Naive thymus-derived CD8-positive, alpha-beta T cell (primary cell): ENCODE results near the gene DNAH6. TPM values are rescaled to one million over a fixed set of nuclear protein-coding genes. Genes with fewer than 3 reads are reported as not detected.
"Not testable (repeated sequence)": the region's sequence is repeated elsewhere in the genome, so short reads cannot be mapped to it uniquely, and the experiment has no call there.

Source experiments
- ATAC-seq, 2 donors: fragments of 150-1000 bp; cut with Tn5 transposase in 1 of 2; sonication (Bioruptor Pico), chemical (Tn5 transposase) in 1 of 2; 1 replicate in 1 of 2; 2 replicates in 1 of 2; pipeline ENCODE4 v1.10.0; 2021; ENCODE audit warnings: mild to moderate bottlenecking in 2 of 2, moderate library complexity in 2 of 2
- POLR2A ChIA-PET: fragments of 350-600 bp; sonication (Branson Sonifier 250); formaldehyde crosslinking; loops from one replicate; lab custom pipeline; 2021; ENCODE audit warnings: antibody characterized with exemption; lab: Charles Lee
- DNase-seq, 10 donors: peaks; one replicate each; pipeline versions ENCODE4 v3.0.0 to v3.0.0-alpha.2; 2020 to 2022
- H3K27ac Mint-ChIP-seq, 10 donors: one replicate each; pipeline ENCODE4 v1.8.0; 2020 to 2022; ENCODE audit warnings: mild to moderate bottlenecking in 10 of 10, mixed read lengths in 10 of 10, moderate library complexity in 4 of 10, inconsistent platforms in 1 of 10
- H3K27me3 Mint-ChIP-seq, 5 donors: one replicate each; pipeline ENCODE4 v1.8.0; 2021 to 2022; ENCODE audit warnings: mixed read lengths in 5 of 5
- H3K36me3 Mint-ChIP-seq, 3 donors: one replicate each; pipeline ENCODE4 v1.8.0; 2020 to 2022; ENCODE audit warnings: mixed read lengths in 3 of 3, mild to moderate bottlenecking in 2 of 3, inconsistent platforms in 1 of 3
- H3K4me1 Mint-ChIP-seq, 4 donors: one replicate each; pipeline ENCODE4 v1.8.0; 2021 to 2022; ENCODE audit warnings: mixed read lengths in 4 of 4
- H3K4me3 Mint-ChIP-seq, 10 donors: one replicate each; pipeline ENCODE4 v1.8.0; 2020 to 2022; ENCODE audit warnings: mild to moderate bottlenecking in 10 of 10, mixed read lengths in 10 of 10, moderate library complexity in 6 of 10, inconsistent platforms in 1 of 10
- H3K9me3 Mint-ChIP-seq, 9 donors: one replicate each; pipeline ENCODE4 v1.8.0; 2020 to 2022; ENCODE audit warnings: mixed read lengths in 9 of 9, mild to moderate bottlenecking in 3 of 9, inconsistent platforms in 1 of 9, moderate library complexity in 1 of 9
- polyA plus RNA-seq, 3 donors: library from polyadenylated mRNA; unstranded; fragments of 300-500 nt; fragmentation: Illumina TruSeq; gene quantifications; one replicate each; pipeline ENCODE4 v1.2.3, GENCODE V29; 2021
- total RNA-seq, 8 experiments: library from RNA in 2 of 8; stranded (reverse) in 2 of 8; gene quantifications; one replicate each; pipeline ENCODE4 v1.2.3 and lab custom pipeline; 2021 to 2026

Gene DNAH6
- total and polyA plus RNA-seq, 5 experiments from 2014 or later, result 0.74 to 1.6 (median 1.2) TPM

DNA sequence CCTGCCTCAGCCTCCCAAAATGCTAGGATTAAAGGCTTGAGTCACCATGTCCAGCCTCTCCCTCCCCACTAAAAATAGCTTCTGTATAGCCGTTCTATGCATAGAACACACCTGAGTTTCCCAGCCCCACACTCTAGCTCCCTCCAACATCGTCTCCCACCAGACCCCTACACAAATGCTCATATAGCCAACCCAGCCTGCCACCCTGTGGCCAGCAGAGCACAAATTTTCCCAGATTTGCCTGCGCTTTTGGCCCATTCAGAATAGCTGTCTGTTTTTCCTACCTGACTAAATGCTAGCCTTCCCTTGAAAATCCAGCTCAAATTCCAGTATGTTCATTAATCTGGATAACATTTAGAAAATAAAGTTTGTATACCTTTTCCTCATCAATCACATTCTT, 341.8 kb downstream of the DNAH6 start:
- Mint-ChIP-seq H3K4me1 (peaks cover 75 to 96% (median 94%) of the 10 kb centered on the region in 4 donors), H3K27me3 (no peaks in the 10 kb centered on the region), H3K36me3 (peaks cover 7 to 51% (median 32%) of the 10 kb centered on the region in 3 donors), H3K4me3 (peak overlapping the region; percentile 4 to 87 (median 80)), H3K9me3 (peaks cover 0 to 4% (median 3%) of the 10 kb centered on the region in 9 donors), H3K27ac (peak overlapping the region; percentile 93 to 99 (median 98))
- DNase-seq (peak in 1 of 10 donors; percentile 18), ATAC-seq (no peak)
- POLR2A ChIA-PET, result interaction anchor here (0.7 to 12.0 kb wide), 11 partner anchors 9 to 117 kb away, joined by 3 to 247 read pairs (median 4); partner anchors contain the start of gene TRABD2A

- POLR2A ChIA-PET, result interaction anchor here (0.9 to 12.0 kb wide), 6 partner anchors 12 to 117 kb away, joined by 3 to 247 read pairs (median 4); partner anchors contain the start of gene TRABD2A
- H3K27me3 Mint-ChIP-seq, result no peaks in the 10 kb centered on the region
- no peaks in the 10 kb centered on the region for H3K9me3 Mint-ChIP-seq
- peak overlapping the region; percentile 93 to 99 (median 98) for H3K27ac Mint-ChIP-seq
- peaks cover 72 to 97% (median 92%) of the 10 kb centered on the region in 4 donors for H3K4me1 Mint-ChIP-seq
- peak overlapping the region; percentile 55 to 87 (median 80) for H3K4me3 Mint-ChIP-seq
- DNase-seq (no peak), ATAC-seq (peak in 1 of 2 donors; percentile 13)
- H3K36me3 Mint-ChIP-seq, result peaks cover 4 to 50% (median 29%) of the 10 kb centered on the region in 3 donors
Measured at GRCh38 chr2:84858937-84859336, 342.6 kb downstream of the DNAH6 start.

DNA sequence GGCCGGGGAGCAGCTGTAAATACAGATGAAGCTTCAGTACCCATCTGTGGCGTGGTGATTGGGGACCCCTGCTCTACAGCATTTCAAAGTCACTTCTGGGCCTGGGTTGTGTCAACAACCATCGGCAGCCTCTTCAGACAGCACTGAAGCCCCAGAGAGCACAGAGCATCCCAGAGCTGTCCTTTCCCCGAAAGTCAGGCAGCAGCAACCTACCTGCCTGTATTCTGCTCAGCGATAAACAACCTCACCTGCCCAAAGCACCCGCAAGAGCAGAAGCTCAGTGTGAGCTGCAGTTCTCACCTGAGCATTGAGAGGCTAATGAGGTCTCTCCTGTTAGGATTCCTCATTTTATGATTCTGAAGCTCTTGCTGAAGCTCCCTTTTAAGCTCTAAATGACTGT, 345.2 kb downstream of the DNAH6 start:
- Mint-ChIP-seq H3K27ac (peak overlapping the region; percentile 93 to 99 (median 98)), H3K9me3 (no peaks in the 10 kb centered on the region), H3K4me1 (peaks cover 65 to 97% (median 93%) of the 10 kb centered on the region in 4 donors), H3K4me3 (peak overlapping the region; percentile 64 to 86 (median 79)), H3K27me3 (no peaks in the 10 kb centered on the region), H3K36me3 (peaks cover 4 to 54% (median 17%) of the 10 kb centered on the region in 3 donors)
- POLR2A ChIA-PET, result interaction anchor here (0.6 to 12.0 kb wide), 14 partner anchors 14 to 345 kb away, joined by 3 to 247 read pairs (median 7); partner anchors contain the start of genes DNAH6, TMSB10 and TRABD2A
- ATAC-seq (peak; percentile 16 to 17), DNase-seq (no peak)

GRCh38 chr2:84862006-84862405, 345.7 kb downstream of the DNAH6 start:
- peaks cover 4 to 55% (median 14%) of the 10 kb centered on the region in 3 donors for H3K36me3 Mint-ChIP-seq
- POLR2A ChIA-PET, result interaction anchor here (0.6 to 12.0 kb wide), 14 partner anchors 14 to 346 kb away, joined by 3 to 247 read pairs (median 8); partner anchors contain the start of genes DNAH6, TMSB10 and TRABD2A
- no peak for DNase-seq
- H3K27me3 Mint-ChIP-seq, result no peaks in the 10 kb centered on the region
- peak overlapping the region; percentile 93 to 99 (median 98) for H3K27ac Mint-ChIP-seq
- H3K4me1 Mint-ChIP-seq, result peaks cover 62 to 97% (median 93%) of the 10 kb centered on the region in 4 donors
- H3K9me3 Mint-ChIP-seq, result no peaks in the 10 kb centered on the region
- no peak for ATAC-seq
- H3K4me3 Mint-ChIP-seq, result peak overlapping the region; percentile 64 to 86 (median 79)

DNA sequence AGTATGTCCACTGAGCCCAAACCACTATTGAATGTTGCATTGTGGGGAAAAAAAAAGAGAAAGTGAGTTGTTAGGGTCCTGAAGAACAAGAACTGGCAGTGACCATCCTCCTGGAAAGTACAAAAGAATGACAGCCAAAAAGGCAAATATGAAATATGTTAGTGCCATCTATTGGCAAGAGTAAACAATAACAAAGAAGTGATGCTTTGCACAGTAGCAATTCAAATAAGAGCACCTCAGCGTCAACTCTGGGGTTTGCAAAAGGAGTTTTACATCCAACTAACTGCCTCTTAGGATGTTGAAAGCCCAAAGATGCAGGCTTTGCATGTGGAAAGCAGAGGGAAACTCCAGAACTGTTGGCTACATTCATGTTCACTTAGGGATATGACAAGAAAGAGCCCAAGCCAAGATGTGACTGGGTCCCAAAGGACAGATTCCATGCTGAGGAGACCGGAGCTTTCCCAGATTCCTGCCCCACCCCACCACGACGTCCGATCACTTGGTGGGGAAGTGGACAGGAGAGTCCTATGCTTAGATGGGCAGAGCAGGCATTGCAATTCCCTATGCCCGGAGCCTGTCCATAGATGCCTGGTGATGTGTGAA, 349.0 kb downstream of the DNAH6 start:
- Mint-ChIP-seq H3K27me3 (no peaks in the 10 kb centered on the region), H3K36me3 (peaks cover 9 to 72% (median 26%) of the 10 kb centered on the region in 3 donors), H3K27ac (peak overlapping the region; percentile 93 to 99 (median 98)), H3K4me1 (peaks cover 43 to 91% (median 78%) of the 10 kb centered on the region in 4 donors), H3K4me3 (peak overlapping the region; percentile 37 to 90 (median 70)), H3K9me3 (peaks cover 0 to 2% (median 0%) of the 10 kb centered on the region in 9 donors)
- ATAC-seq, result peak; percentile 38 to 61
- peak in 3 of 10 donors; percentile 59 to 64 (median 61) for DNase-seq
- POLR2A ChIA-PET, result interaction anchor here (0.6 to 12.0 kb wide), 8 partner anchors 14 to 124 kb away, joined by 3 to 247 read pairs (median 3); partner anchors contain the start of gene TRABD2A

DNA sequence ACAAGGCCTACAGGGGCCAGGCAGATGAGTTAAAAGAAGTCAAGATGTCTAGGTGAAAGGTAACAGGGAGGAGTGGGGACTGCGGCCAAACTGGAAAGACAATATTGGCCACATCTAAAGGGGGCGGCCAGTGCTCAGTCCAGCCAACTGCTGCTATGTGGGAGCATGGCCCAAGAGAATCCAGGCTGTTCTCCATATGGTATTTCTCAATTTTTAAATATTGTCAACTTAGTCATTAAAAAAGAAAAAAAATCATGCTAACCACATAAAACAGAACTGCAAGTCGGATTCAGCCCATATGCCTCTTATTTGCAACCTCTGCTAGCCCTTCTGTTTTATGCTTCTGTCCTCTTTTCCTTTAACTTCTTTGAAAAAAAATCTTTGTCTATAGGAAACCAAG, 349.8 kb downstream of the DNAH6 start:
- peak overlapping the region in 9 of 10 donors; percentile 1 to 90 (median 62) for H3K4me3 Mint-ChIP-seq
- POLR2A ChIA-PET, result interaction anchor here (1.4 to 12.0 kb wide), 3 partner anchors 13 to 42 kb away, joined by 3 to 247 read pairs (median 7); no protein-coding TSS in a partner anchor

GRCh38 chr2:84868327-84868726, 352.0 kb downstream of the DNAH6 start:
- not testable (repeated sequence) for DNase-seq, H3K9me3 Mint-ChIP-seq, ATAC-seq, H3K27me3 Mint-ChIP-seq
- POLR2A ChIA-PET, result interaction anchor here (0.8 to 3.7 kb wide), 5 partner anchors 9 to 57 kb away, joined by 3 to 28 read pairs (median 3); partner anchors contain the start of gene TRABD2A
- H3K4me3 Mint-ChIP-seq, result peak overlapping the region in 3 of 10 donors; percentile 66 to 90 (median 74)
- peaks cover 7 to 73% (median 27%) of the 10 kb centered on the region in 3 donors for H3K36me3 Mint-ChIP-seq
- H3K4me1 Mint-ChIP-seq, result peaks cover 39 to 90% (median 76%) of the 10 kb centered on the region in 4 donors
- peak overlapping the region in 8 of 10 donors; percentile 27 to 99 (median 82) for H3K27ac Mint-ChIP-seq

More for the DNA sequence above, 349.8 kb downstream of the DNAH6 start:
- ATAC-seq (no peak), DNase-seq (no peak)
- H3K27me3 Mint-ChIP-seq, result no peaks in the 10 kb centered on the region
- H3K36me3 Mint-ChIP-seq, result peaks cover 11 to 70% (median 28%) of the 10 kb centered on the region in 3 donors
- H3K27ac Mint-ChIP-seq, result peak overlapping the region; percentile 86 to 99 (median 98)
- H3K9me3 Mint-ChIP-seq, result peaks cover 0 to 2% (median 0%) of the 10 kb centered on the region in 9 donors
- H3K4me1 Mint-ChIP-seq, result peaks cover 45 to 92% (median 79%) of the 10 kb centered on the region in 4 donors

Other genes with a start within 250 kb of the DNAH6 start
- 10 to 100 TPM; 44.0 to 50.4 TPM for gene SUCLG1, start 57.2 kb upstream of the DNAH6 start, total RNA-seq
- 10 to 100 TPM; 89.7 to 93.7 (median 92.8) TPM for gene SUCLG1, start 57.2 kb upstream of the DNAH6 start, polyA plus RNA-seq